ENCODE data around the gene PALLD.
"Not testable (repeated sequence)": the region's sequence is repeated elsewhere in the genome, so short reads cannot be mapped to it uniquely, and the experiment has no call there.

The PALLD gene

DNA sequence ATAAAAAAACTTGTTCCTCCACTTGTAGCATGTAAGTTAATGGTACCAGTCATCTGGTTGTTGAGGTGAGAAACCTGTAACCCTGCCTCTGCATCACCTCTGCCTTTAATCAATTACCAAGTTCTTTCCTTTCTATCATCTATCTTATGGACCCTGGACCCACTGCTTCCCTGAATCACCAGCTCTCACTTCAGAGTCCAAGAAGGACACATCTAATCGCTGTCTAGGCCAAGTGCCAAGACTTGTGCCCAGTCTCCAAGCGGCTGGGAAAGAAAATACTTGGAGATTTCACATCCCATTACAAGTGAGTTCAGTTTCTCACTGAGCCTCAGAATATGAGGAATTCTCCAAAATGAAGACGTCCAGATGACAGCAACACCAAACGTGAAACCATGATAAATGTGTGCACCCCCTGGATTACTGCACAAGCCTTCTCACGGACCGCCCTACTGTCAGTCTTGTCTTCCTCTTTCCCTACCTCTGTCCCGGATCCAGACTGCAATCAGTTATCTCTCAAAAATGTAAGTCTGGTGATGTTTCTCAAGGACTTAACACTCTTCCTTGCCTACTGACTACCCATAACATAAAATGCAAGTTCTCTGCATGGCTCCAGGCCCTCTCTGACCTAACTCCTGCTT lies 10.4 kb downstream of the PALLD start:
- FAIRE-seq, result no peak
- DNase-seq (ENCODE audit: insufficient read length, low spot score), result no peak
- TF ChIP-seq, protein P1, sequence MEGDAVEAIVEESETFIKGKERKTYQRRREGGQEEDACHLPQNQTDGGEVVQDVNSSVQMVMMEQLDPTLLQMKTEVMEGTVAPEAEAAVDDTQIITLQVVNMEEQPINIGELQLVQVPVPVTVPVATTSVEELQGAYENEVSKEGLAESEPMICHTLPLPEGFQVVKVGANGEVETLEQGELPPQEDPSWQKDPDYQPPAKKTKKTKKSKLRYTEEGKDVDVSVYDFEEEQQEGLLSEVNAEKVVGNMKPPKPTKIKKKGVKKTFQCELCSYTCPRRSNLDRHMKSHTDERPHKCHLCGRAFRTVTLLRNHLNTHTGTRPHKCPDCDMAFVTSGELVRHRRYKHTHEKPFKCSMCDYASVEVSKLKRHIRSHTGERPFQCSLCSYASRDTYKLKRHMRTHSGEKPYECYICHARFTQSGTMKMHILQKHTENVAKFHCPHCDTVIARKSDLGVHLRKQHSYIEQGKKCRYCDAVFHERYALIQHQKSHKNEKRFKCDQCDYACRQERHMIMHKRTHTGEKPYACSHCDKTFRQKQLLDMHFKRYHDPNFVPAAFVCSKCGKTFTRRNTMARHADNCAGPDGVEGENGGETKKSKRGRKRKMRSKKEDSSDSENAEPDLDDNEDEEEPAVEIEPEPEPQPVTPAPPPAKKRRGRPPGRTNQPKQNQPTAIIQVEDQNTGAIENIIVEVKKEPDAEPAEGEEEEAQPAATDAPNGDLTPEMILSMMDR (IDR thresholded peaks at IDR 0.05; ENCODE audit: insufficient read depth, missing control alignments), result no peak

DNA sequence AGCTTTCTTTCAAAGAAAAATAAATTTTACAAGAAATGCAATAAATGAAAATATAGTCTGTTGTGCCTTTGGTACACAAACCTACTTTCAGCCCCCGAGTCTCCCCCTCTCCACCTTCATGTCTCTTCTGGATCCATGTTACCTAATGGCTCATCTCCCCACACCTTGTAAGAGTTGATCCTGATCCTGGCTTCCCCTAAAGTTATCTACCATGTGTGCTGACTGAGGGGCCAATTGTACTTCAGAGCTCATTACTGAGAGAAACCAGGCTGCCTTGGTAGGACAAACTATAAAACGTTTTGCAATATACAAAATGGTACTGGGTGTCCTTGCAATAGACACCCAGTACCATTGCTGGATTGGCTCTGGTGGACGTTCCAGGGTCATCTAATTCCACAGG lies 11.8 kb downstream of the PALLD start:
- no peak for FAIRE-seq
- TF ChIP-seq, protein P1 (IDR thresholded peaks at IDR 0.05; ENCODE audit: insufficient read depth, missing control alignments), result no peak
- DNase-seq (ENCODE audit: insufficient read length, low spot score), result no peak

DNA sequence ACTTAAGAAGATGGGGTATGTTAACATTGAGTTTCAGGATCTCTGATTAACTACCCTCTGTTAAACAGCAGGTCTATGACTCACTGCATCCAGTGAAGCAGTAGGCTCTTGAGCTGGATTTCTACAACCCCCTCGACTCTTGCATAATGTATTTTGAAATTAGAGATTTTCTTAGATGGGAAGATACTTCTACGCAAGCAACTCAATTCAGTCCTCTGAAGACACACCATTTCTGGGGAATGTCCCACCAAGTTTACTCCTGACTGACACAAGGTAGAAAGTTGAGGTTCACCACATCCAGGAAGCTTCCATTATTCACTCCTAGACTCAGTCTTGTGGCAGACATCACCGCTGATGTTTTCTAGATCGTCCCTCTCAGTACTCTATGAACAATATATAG lies 12.9 kb downstream of the PALLD start:
- DNase-seq (ENCODE audit: insufficient read length, low spot score), result no peak
- TF ChIP-seq, protein P1 (IDR thresholded peaks at IDR 0.05; ENCODE audit: insufficient read depth, missing control alignments), result no peak
- no peak for FAIRE-seq

DNA sequence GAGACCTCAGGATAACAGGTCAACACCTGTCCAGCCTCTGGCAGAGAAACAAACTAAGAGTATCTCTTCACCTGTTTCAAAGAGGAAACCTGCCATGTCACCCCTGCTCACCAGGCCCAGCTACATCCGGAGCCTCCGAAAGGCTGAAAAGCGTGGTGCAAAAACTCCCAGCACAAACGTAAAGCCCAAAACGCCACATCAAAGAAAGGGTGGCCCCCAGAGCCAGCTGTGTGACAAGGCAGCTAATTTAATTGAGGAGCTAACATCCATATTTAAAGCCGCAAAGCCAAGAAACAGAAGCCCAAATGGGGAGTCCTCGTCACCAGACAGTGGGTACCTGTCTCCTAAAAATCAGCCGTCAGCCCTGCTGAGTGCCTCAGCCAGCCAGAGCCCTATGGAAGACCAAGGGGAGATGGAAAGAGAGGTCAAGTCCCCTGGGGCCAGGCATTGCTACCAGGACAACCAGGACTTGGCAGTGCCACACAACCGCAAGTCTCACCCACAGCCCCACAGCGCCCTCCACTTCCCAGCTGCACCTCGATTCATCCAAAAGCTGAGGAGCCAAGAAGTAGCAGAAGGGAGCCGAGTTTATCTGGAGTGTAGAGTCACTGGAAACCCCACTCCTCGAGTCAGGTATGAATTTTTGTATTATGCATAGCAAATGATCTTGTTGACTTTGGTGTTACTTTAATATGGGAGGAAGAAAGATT lies 15.1 kb downstream of the PALLD start:
- DNase-seq (ENCODE audit: insufficient read length, low spot score), result no peak
- FAIRE-seq, result no peak
- TF ChIP-seq, protein P1 (IDR thresholded peaks at IDR 0.05; ENCODE audit: insufficient read depth, missing control alignments), result no peak

DNA sequence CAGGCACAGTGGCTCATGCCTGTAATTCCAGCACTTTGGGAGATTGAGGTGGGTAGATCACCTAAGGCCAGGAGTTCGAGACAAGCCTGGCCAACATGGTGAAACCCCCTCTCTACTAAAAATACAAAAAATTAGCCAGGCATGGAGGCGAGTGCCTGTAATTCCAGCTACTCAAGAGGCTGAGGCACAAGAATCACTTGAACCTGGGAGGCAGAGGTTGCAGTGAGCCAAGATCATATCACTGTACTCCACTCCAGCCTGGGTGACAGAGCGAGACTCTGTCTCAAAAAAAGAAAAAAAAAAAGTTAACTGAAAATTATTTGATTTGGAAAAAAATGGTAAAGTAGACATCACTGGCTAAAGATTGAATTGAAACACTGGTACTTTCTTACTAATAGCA lies 17.0 kb downstream of the PALLD start:
- not testable (repeated sequence) for DNase-seq (ENCODE audit: insufficient read length, low spot score); FAIRE-seq

DNA sequence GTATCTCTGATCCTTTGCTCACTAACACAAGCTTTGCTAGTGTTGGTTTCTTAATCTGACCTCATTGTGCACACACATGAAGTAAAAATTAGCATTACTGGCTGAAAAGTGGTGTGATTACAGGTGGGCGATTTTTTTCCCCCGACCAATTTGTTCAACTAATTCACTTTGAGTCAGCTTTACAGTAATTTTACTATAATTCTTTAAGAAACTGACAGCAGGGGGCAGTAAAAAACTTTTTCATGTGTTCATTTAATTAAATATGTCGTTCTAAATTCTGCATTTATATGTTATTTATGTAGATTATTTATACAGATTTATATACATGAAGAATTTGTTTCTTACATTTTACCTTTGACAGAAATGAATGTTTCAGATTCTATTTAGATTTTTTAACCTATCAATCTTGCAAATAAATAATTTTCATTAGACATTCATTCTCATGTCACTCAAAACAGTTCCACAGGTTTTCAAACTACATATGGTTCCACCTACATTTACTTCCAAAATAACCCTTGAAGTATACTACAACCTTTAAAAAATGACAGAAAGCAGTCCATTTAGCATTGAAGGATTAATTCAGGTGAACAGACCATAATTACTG lies 17.5 kb downstream of the PALLD start:
- FAIRE-seq, result no peak
- no peak for DNase-seq (ENCODE audit: insufficient read length, low spot score)
- TF ChIP-seq, protein P1 (IDR thresholded peaks at IDR 0.05; ENCODE audit: insufficient read depth, missing control alignments), result peak; percentile 41

DNA sequence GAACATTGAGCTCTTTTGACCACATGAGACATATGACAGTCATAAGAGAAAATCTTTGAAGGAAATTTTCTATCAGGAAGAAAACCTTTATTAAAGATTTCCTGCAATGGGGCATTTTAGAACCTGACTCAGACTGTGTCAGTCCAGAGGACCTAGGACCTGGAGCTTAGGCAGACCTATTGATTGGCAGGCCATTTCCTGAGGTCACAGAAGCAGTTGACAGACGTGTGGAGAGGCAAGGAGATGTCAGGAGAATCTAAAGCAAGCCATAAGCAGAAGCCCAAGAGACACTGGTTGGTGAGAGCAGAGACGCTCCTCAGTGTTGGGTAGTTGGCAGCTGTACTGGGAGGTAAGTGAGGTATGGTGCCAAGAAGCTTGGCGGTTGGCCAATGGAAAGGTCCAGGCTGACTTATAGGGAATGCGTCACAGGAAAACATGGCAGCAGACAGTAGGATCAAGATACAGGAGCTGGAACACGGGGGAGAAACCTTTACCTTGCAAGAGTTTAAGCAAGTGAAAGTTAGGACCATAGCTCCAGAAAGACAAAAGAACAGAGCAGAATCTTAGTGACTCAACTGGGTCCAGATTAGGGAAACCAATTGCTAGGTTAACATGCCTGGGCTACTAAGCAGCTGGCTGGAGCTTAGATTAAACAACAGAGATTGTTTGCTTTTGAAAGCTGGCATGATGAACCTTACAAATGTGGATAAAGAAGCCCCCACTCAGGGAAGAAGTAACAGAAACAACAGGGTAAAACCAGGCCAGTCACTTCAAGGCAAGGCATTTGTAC lies 18.6 kb downstream of the PALLD start:
- DNase-seq (ENCODE audit: insufficient read length, low spot score), result no peak
- TF ChIP-seq, protein P1 (IDR thresholded peaks at IDR 0.05; ENCODE audit: insufficient read depth, missing control alignments), result no peak
- no peak for FAIRE-seq

All from D721Med (cell line).